ENCODE measurements around the gene MGAT5.

DNA sequence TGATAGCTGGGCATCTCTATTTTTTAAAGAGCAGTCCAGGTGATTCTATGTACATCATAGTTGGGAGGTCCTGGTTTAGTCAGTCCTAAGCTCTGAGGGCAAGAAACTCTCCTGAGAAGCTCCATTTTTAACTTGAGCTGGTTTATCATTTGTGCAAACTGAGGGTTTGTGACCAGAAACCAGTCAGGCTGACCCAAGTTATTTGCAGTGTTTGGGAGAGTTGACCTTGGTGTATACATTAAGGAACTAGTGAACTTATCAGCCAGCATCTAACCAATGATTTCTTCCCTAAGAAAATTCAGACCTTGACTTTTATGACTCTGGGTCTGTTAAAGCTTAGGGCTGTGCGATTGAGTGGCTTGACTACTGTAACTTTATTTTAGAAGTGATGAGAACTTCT is 10.6 kb upstream of the MGAT5 start:
- TF ChIP-seq, protein P1, sequence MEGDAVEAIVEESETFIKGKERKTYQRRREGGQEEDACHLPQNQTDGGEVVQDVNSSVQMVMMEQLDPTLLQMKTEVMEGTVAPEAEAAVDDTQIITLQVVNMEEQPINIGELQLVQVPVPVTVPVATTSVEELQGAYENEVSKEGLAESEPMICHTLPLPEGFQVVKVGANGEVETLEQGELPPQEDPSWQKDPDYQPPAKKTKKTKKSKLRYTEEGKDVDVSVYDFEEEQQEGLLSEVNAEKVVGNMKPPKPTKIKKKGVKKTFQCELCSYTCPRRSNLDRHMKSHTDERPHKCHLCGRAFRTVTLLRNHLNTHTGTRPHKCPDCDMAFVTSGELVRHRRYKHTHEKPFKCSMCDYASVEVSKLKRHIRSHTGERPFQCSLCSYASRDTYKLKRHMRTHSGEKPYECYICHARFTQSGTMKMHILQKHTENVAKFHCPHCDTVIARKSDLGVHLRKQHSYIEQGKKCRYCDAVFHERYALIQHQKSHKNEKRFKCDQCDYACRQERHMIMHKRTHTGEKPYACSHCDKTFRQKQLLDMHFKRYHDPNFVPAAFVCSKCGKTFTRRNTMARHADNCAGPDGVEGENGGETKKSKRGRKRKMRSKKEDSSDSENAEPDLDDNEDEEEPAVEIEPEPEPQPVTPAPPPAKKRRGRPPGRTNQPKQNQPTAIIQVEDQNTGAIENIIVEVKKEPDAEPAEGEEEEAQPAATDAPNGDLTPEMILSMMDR (IDR thresholded peaks at IDR 0.05; ENCODE audit: low read length) = no peak
- TF ChIP-seq EZH2 (IDR thresholded peaks at IDR 0.05; ENCODE audit: borderline replicate concordance, low read length) = no peak
